Mesenchymal stem cell (in vitro differentiated cells and primary cell): Measurements from ENCODE around the gene AKT2.

ENCODE experiments used
- DNase-seq: peaks from one replicate; pipeline ENCODE4 v3.0.0-alpha.2; 2013
- H2AFZ ChIP-seq: one replicate; pipeline ENCODE4 v1.6.1; 2013; ENCODE audit warnings: low read depth, mild to moderate bottlenecking, control low read depth, inconsistent platforms, low read length, moderate library complexity
- H2AK5ac ChIP-seq: 2 replicates; pipeline ENCODE4 v1.6.1; 2013; ENCODE audit warnings: low read length, moderate library complexity, mild to moderate bottlenecking, inconsistent platforms; ENCODE audit not compliant: severe bottlenecking
- H2BK120ac ChIP-seq: one replicate; pipeline ENCODE4 v1.6.1; 2013; ENCODE audit warnings: low read depth, mild to moderate bottlenecking, inconsistent platforms, low read length, moderate library complexity
- H2BK12ac ChIP-seq, 2 experiments: one replicate each; pipeline ENCODE4 v1.6.1; 2013; ENCODE audit warnings: inconsistent platforms in 2 of 2, low read length in 2 of 2, mild to moderate bottlenecking in 2 of 2, moderate library complexity in 2 of 2, control low read depth in 1 of 2
- H2BK15ac ChIP-seq: one replicate; pipeline ENCODE4 v1.6.1; 2013; ENCODE audit warnings: mild to moderate bottlenecking, low read depth, inconsistent platforms; ENCODE audit not compliant: poor library complexity, severe bottlenecking
- H2BK5ac ChIP-seq: 2 replicates; pipeline ENCODE4 v1.6.1; 2013; ENCODE audit warnings: low read depth, mild to moderate bottlenecking, low read length, control low read depth, inconsistent platforms; ENCODE audit not compliant: poor library complexity, severe bottlenecking
- H3K14ac ChIP-seq, 2 experiments: one replicate each; pipeline ENCODE4 v1.6.1; 2013; ENCODE audit warnings: inconsistent platforms in 2 of 2, low read length in 2 of 2, control low read depth in 1 of 2, mild to moderate bottlenecking in 1 of 2, moderate library complexity in 1 of 2
- H3K18ac ChIP-seq, 2 experiments: one replicate each; pipeline ENCODE4 v1.6.1; 2013; ENCODE audit warnings: inconsistent platforms in 2 of 2, low read length in 2 of 2, control low read depth in 1 of 2, low read depth in 1 of 2, mild to moderate bottlenecking in 1 of 2
- H3K23ac ChIP-seq, 2 experiments: one replicate each; pipeline ENCODE4 v1.6.1; 2013; ENCODE audit warnings: inconsistent platforms in 2 of 2, low read length in 2 of 2, mild to moderate bottlenecking in 2 of 2, moderate library complexity in 2 of 2, control low read depth in 1 of 2
- H3K27ac ChIP-seq: 2 replicates; pipeline ENCODE4 v1.5.1; 2013; ENCODE audit warnings: mild to moderate bottlenecking, moderate library complexity, low read length, control low read depth, inconsistent platforms; ENCODE audit not compliant: poor library complexity, severe bottlenecking
- H3K27me3 ChIP-seq, 2 experiments: 2 replicates each; pipeline versions ENCODE4 v1.6.1 to v1.7.0; 2013; ENCODE audit warnings: low read length in 2 of 2, mild to moderate bottlenecking in 2 of 2, moderate library complexity in 2 of 2, control low read depth in 1 of 2, inconsistent platforms in 1 of 2; ENCODE audit not compliant: control insufficient read depth in 1 of 2, insufficient read depth in 1 of 2
- H3K36me3 ChIP-seq, 2 experiments: 2 replicates each; pipeline versions ENCODE4 v1.6.1 to v1.7.0; 2013; ENCODE audit warnings: low read length in 2 of 2, control low read depth in 1 of 2, inconsistent platforms in 1 of 2, low read depth in 1 of 2, mild to moderate bottlenecking in 1 of 2; ENCODE audit not compliant: insufficient read depth in 2 of 2, control insufficient read depth in 1 of 2
- H3K4ac ChIP-seq, 2 experiments: one replicate each; pipeline ENCODE4 v1.6.1; 2013; ENCODE audit warnings: inconsistent platforms in 2 of 2, low read length in 2 of 2, mild to moderate bottlenecking in 2 of 2, moderate library complexity in 2 of 2, control low read depth in 1 of 2, low read depth in 1 of 2
- H3K4me1 ChIP-seq: 2 replicates; pipeline ENCODE4 v1.6.1; 2013; ENCODE audit warnings: low read depth, low read length, control low read depth; ENCODE audit not compliant: control insufficient read depth, insufficient read depth
- H3K4me2 ChIP-seq: 2 replicates; pipeline ENCODE4 v1.6.1; 2013; ENCODE audit warnings: low read length, mild to moderate bottlenecking, inconsistent platforms; ENCODE audit not compliant: poor library complexity, severe bottlenecking
- H3K4me3 ChIP-seq, 2 experiments: 2 replicates each; pipeline versions ENCODE4 v1.5.1 to v1.7.0; 2013; ENCODE audit warnings: low read length in 2 of 2, mild to moderate bottlenecking in 2 of 2, control low read depth in 1 of 2, low read depth in 1 of 2; ENCODE audit not compliant: insufficient read depth in 1 of 2
- H3K79me1 ChIP-seq: replicated peaks from 2 replicates; pipeline ENCODE4 v1.6.1; 2013; ENCODE audit warnings: mild to moderate bottlenecking, control low read depth, low read length, inconsistent platforms; ENCODE audit not compliant: poor library complexity, severe bottlenecking
- H3K9ac ChIP-seq: 2 replicates; pipeline ENCODE4 v1.7.0; 2013; ENCODE audit warnings: mild to moderate bottlenecking, low read length, moderate library complexity
- H3K9me3 ChIP-seq: 2 replicates; pipeline ENCODE4 v1.7.0; 2013; ENCODE audit warnings: mild to moderate bottlenecking, low read length; ENCODE audit not compliant: control insufficient read depth
- H4K8ac ChIP-seq: one replicate; pipeline ENCODE4 v1.6.1; 2013; ENCODE audit warnings: inconsistent platforms, mild to moderate bottlenecking, low read length, moderate library complexity
- H4K91ac ChIP-seq: one replicate; pipeline ENCODE4 v1.6.1; 2013; ENCODE audit warnings: mild to moderate bottlenecking, low read length, inconsistent platforms
- WGBS: methylation state at CpG from one replicate; pipeline ENCODE4 v1.1.7; 2013; ENCODE audit warnings: mixed read lengths; 5-methylcytosine and 5-hydroxymethylcytosine counted together

AKT2 gene

DNA sequence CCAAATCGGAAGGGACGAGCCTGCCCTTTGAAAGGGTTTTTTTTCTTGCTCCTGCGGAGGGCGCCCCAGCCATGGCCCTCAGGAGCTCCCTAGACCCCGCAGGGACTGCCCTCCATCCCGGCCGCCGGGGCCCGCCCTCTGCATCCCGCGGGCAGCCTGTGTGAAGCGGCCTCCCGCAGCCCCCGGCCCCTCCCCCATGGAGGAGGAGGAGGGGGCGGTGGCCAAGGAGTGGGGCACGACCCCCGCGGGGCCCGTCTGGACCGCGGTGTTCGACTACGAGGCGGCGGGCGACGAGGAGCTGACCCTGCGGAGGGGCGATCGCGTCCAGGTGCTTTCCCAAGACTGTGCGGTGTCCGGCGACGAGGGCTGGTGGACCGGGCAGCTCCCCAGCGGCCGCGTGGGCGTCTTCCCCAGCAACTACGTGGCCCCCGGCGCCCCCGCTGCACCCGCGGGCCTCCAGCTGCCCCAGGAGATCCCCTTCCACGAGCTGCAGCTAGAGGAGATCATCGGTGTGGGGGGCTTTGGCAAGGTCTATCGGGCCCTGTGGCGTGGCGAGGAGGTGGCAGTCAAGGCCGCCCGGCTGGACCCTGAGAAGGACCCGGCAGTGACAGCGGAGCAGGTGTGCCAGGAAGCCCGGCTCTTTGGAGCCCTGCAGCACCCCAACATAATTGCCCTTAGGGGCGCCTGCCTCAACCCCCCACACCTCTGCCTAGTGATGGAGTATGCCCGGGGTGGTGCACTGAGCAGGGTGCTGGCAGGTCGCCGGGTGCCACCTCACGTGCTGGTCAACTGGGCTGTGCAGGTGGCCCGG lies 93.1 kb downstream of the AKT2 start:
- WGBS: 38% methylated on average over 30 of the region's 62 CpGs
- Histone ChIP-seq H3K4me3 (peak overlapping the region; percentile 74 to 78), H2BK15ac (no peak overlapping the region), H3K9me3 (no peaks in the 10 kb centered on the region), H3K18ac (peak overlapping the region; percentile 16 to 88), H2BK5ac (no peak overlapping the region), H3K9ac (peak overlapping the region; percentile 77), H4K91ac (peak overlapping the region; percentile 25), H3K4me1 (peaks cover 12% of the 10 kb centered on the region), H3K4me2 (peak overlapping the region; percentile 80), H3K23ac (no peak overlapping the region), H3K4ac (no peak overlapping the region), H3K27ac (no peak overlapping the region), H3K27me3 (no peaks in the 10 kb centered on the region), H2AK5ac (no peak overlapping the region), H3K14ac (no peak overlapping the region), H2AFZ (peak overlapping the region; percentile 33), H4K8ac (peak overlapping the region; percentile 52), H3K79me1 (peaks cover 9% of the 10 kb centered on the region), H2BK12ac (peak overlapping the region in 1 of 2 experiments; percentile 35), H3K36me3 (no peaks in the 10 kb centered on the region), H2BK120ac (peak overlapping the region; percentile 27)
- DNase-seq: peak; percentile 30

- peaks cover 12% of the 10 kb centered on the region for H3K4me1 ChIP-seq
- H2AFZ ChIP-seq: peak within 1 kb of the TSS; percentile 99
- H3K9ac ChIP-seq: peak within 1 kb of the TSS; percentile 96
- peak within 1 kb of the TSS; percentile 74 for H4K8ac ChIP-seq
- H2BK15ac ChIP-seq: peak within 1 kb of the TSS; percentile 96
- peak within 1 kb of the TSS in 1 of 2 experiments; percentile 86 for H3K23ac ChIP-seq
- H3K9me3 ChIP-seq: no peaks in the 10 kb centered on the region
- peak within 1 kb of the TSS; percentile 91 to 96 for H3K18ac ChIP-seq
- H3K14ac ChIP-seq: peak within 1 kb of the TSS in 1 of 2 experiments; percentile 94
- H3K79me1 ChIP-seq: peaks cover 8% of the 10 kb centered on the region
- peak within 1 kb of the TSS; percentile 93 to 96 for H3K4ac ChIP-seq
- peak within 1 kb of the TSS; percentile 76 for H4K91ac ChIP-seq
- peak within 1 kb of the TSS; percentile 84 for H2BK120ac ChIP-seq
- peak within 1 kb of the TSS; percentile 97 for H3K4me2 ChIP-seq
- peak within 1 kb of the TSS; percentile 27 to 35 for H2BK12ac ChIP-seq
- peak; percentile 70 for DNase-seq
- no peak within 1 kb of the TSS for H2AK5ac ChIP-seq
- H3K4me3 ChIP-seq: peak within 1 kb of the TSS; percentile 74 to 88
- WGBS: under 1% methylated on average over 50 of the region's 116 CpGs
- no peaks in the 10 kb centered on the region for H3K36me3 ChIP-seq
- no peaks in the 10 kb centered on the region for H3K27me3 ChIP-seq
- peak within 1 kb of the TSS; percentile 80 for H3K27ac ChIP-seq
- peak within 1 kb of the TSS; percentile 86 for H2BK5ac ChIP-seq
These were observed 94.0 kb downstream of the AKT2 start, which contains the start of gene MAP3K10 for GRCh38 chr19:40190891-40191835. Gene MAP3K10 (plus strand): TSS chr19:40191426. CDS start chr19:40192032, 606 bp downstream.

DNA sequence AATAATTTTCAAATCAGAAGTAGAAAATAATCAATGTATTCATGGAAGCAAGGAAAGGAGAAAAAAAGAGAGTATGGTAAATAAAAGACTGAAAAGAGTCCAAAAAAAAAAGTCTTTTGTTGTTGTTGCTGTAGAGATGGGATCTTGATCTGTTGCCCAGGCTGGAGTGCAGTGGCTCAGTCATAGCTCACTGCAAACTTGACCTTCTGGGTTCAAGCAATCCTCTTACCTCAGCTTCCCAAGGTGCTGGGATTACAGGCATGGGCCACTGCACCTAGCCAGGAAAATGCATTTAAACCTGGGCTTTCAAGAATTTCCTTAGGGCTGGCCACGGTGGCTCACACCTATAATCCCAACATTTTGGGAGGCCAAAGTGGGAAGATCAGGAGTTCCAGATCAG lies 100.9 kb downstream of the AKT2 start:
- Histone ChIP-seq H3K4ac (no peak overlapping the region), H3K79me1 (no peaks in the 10 kb centered on the region), H4K8ac (no peak overlapping the region), H3K9me3 (no peaks in the 10 kb centered on the region), H3K23ac (no peak overlapping the region), H3K14ac (no peak overlapping the region), H3K4me3 (no peak overlapping the region), H2AK5ac (no peak overlapping the region), H2BK12ac (no peak overlapping the region), H2BK15ac (no peak overlapping the region), H3K27me3 (no peaks in the 10 kb centered on the region), H3K36me3 (no peaks in the 10 kb centered on the region), H3K4me2 (no peak overlapping the region), H3K18ac (no peak overlapping the region), H4K91ac (no peak overlapping the region), H2BK120ac (no peak overlapping the region), H3K27ac (no peak overlapping the region), H3K4me1 (no peaks in the 10 kb centered on the region), H2BK5ac (no peak overlapping the region), H3K9ac (no peak overlapping the region), H2AFZ (no peak overlapping the region)
- DNase-seq: no peak
- 70% methylated on average over 1 of the region's 1 CpG for WGBS
